Stimulated activated CD4-positive, alpha-beta T cell treated with anti-CD3 and anti-CD28 coated beads, Interleukin-15, amount 100 ng/mL, for 48 hours (primary cell): Measurements from ENCODE around the gene C4orf51.

Experiments
- DNase-seq, 2 donors: peaks; one replicate each; pipeline ENCODE4 v3.0.0-alpha.2; 2020; ENCODE audit warnings: low read depth in 2 of 2

C4orf51 gene

GRCh38 chr4:145709843-145710242 lies 29.9 kb downstream of the C4orf51 start:
- DNase-seq: no peak

- no peak for DNase-seq
Measured at GRCh38 chr4:145716200-145716599, 36.3 kb downstream of the C4orf51 start.

DNA sequence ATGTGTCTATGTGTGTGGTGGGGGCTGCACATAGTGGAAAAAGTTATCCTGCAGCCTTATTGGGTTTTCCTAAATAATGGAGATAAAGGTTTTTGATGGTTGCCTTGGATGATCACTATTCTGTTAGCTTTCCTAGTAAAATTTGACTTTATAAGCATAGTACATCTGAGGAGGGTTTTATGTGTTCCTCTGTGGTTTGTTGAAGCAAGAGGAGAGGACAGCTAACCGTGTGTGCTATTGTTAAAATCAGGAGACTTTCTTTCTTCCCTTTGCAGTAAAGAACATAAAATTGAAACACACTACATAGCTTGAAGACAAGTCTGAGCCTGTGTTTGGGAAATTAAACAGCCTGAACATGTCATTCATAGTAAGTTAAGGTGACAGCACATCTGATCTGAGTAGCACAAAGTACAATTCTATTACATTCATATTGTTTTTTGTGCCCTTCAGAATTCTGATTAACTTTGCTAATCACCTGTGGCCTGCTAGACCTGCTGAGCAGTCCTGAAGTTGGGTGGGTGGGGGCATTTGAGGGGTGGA lies 36.8 kb downstream of the C4orf51 start:
- DNase-seq: no peak

GRCh38 chr4:145719752-145720624 lies 40.0 kb downstream of the C4orf51 start:
- DNase-seq: peak; percentile 28 to 35

DNA sequence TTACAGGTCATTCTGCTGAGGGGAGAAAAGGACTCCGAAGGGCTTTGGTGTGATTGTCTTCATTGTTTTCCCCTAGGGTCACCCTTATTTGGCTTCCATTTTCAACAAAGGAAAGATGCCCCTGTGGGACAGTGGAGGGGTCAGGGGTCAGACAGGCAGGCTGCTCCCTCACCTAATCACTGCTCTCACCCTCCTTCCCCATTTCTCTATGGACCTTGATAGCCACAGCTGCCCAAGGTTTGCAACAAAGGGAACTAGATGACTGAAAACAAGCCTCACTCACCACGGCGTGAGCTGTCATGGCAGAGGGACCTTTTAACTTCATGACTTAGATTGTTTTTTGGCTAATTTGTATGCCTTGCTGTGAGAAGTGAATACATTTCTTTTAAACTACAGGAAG lies 40.7 kb downstream of the C4orf51 start:
- no peak for DNase-seq

- DNase-seq: no peak
Measured at GRCh38 chr4:145722561-145722960, 42.6 kb downstream of the C4orf51 start.

GRCh38 chr4:145723336-145723735 lies 43.4 kb downstream of the C4orf51 start:
- no peak for DNase-seq

GRCh38 chr4:145730026-145730425 lies 50.1 kb downstream of the C4orf51 start:
- no peak for DNase-seq

GRCh38 chr4:145731028-145731427 lies 51.1 kb downstream of the C4orf51 start:
- DNase-seq: no peak

GRCh38 chr4:145732001-145732815 lies 52.3 kb downstream of the C4orf51 start:
- DNase-seq: no peak

DNA sequence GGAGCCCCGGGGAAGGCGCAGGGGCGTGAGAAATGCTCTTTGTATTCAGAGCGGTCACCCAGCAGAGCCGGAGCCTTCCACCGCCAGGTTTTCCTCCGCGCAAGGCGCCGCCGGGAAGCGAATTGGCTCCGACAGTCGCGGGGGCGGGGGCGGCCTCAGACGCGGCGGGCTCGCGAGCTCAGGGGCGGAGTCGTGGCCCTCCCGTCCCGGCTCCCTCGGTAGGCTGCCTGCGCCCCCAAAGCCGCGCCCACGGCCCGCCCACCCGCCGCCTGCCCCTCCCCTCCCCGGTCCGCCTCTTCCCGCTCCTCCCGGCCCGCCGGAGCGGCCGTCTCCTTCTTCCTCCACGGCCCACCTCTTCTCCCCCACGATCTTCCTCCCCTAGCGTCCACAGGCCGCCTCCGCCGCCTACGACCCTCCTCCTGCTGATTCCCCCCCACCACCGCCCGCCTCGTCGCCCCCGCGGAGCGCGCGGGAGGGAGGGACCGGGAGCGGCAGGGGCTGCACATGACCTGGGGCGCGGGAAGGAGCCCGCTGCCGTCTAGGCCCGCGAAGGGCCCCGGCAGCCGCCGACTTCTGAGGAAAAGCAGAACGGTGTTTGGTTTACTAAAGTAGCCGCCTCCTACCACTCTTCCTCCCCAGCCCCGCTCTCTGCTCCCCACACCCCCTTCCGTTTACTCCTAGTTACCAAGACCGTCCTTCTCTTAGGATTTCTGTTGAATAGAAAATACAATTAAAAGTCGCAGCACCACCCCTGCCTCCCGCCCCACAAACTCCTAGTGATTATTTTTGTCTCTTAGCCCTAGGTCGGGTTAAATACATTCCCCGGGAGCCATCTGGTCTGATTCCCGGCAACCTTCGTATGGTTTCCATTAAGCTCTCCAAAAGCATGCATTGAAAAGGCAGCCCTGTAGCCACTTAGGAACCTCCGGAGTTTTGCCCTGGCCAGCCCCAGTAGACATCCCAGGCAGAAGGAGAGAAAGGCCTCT lies 53.2 kb downstream of the C4orf51 start:
- DNase-seq: peak; percentile 65 to 73

DNA sequence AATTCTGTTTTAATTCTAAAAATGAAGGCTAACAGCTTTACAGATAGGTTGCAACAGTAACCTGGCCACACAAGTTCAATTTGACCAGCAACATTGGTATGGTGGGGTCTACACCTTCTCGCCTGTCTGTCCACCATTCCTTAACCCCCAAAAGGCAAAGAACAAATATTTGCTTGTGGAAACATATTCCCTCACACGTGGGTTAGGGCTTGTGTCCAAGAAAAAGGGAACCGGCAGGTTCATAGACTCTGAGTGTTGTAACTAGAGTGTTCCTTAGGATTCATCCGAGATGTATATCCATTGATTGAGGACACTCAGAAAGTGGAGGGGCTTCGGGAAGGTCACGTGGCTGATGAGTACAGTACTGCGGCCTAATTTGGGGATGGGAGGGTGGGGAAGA lies 54.1 kb downstream of the C4orf51 start:
- no peak for DNase-seq

- DNase-seq: no peak
Measured at GRCh38 chr4:145734576-145735346, 54.8 kb downstream of the C4orf51 start.

- DNase-seq: no peak
Measured at GRCh38 chr4:145735347-145735675, 55.4 kb downstream of the C4orf51 start.

GRCh38 chr4:145735827-145736226 lies 55.9 kb downstream of the C4orf51 start:
- no peak for DNase-seq

DNA sequence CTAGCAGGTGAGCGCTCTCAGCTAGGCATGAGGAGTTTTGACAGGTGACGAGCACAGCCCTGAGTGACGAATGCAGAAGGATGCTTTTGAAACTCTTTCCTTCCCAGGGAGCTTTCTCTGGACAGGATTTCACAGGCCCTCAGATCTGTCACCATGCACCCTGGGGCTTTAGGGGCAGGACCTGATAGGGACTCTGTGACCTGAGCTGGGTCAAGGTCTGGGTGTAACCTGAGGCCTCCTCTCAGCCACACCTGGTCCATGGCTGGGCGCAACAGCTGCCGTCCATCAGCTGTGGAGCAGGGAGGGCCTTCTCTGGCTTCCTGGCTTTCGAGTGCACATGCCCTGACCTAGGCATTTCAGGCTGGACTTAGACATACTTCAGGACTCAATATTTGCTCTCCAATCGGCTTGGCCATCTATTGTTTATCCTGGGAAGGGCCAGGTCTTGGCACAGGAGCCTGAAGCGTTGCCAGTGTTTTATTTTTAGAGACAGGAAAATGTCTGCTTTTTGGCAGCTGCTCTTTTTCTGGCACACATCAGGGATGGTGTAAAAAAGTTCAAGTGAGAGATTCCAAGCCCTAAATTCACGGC lies 56.4 kb downstream of the C4orf51 start:
- no peak for DNase-seq

DNA sequence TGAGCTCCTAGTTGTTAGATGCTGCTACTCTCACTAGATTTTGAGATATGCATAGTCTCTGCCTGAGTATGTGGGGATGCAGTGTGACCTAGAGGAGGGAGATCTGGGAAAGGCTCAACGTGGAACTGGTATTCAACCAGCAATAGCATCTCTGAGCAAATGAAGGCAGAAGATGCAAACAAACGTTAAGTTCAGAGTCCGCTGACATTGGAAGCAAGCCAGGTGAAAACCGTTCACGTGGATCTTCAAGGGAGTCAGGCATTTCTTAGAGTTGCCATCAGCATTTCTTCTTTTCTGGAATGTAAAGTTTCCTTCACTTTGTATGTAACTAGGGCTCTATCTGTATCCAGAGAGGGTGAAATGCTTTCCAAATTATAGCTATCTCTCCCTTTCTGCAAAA lies 59.9 kb downstream of the C4orf51 start:
- no peak for DNase-seq

DNA sequence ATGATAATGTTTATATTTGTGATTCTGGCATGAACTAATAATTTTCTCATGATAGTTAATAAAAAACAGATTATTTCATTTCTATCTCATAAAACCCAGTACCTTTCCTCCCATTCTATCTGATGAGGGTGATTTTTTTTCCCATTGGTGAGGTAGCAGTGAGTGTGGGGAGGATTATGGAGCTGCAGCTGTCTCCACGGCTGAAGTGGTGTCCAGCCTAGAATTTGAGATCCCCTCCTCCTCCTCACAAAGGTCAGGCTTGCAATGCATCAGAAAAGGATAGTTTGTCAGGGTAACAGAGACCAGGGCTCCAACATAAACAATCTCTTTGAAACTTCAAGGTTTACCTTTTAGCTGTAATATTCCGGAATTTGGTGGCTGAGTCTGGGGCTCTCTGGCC lies 60.9 kb downstream of the C4orf51 start:
- no peak for DNase-seq

DNA sequence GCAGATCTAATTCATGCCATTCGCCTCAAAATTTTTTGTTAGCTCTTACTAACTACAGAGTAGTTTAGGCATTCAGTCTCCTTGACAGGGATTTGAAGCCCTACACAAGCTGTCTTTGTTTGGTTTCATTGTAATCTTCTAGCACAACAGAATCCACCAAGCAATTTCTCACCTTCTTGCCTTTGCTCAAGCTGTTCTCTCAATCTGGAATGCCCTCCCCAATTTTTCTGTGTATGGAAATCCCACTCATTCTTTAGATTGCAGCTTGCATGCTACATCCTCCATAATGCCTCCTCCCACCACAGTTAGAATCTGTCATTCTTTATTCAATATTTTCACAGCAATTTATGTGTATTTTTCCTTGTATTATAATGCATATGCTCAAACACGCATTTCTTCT lies 63.7 kb downstream of the C4orf51 start:
- DNase-seq: no peak

- DNase-seq: no peak
Measured at GRCh38 chr4:145755802-145756201, 75.9 kb downstream of the C4orf51 start.
